ENCODE measurements around the gene ZMYND10.

Gene ZMYND10

GRCh38 chr3:50347187-50347813 lies 1.8 kb upstream of the ZMYND10 start:
- peak in 38 of 56 donors; percentile 13 to 78 (median 36) for DNase-seq

GRCh38 chr3:50345008-50345407 lies 524 bp downstream of the ZMYND10 start:
- no peak for DNase-seq

- DNase-seq = no peak
These were observed 2.5 kb downstream of the ZMYND10 start for GRCh38 chr3:50342813-50343633.

- DNase-seq = no peak
These were observed 3.4 kb downstream of the ZMYND10 start for GRCh38 chr3:50341996-50342650.

GRCh38 chr3:50341537-50341936 lies 4.0 kb downstream of the ZMYND10 start:
- no peak for DNase-seq

GRCh38 chr3:50340448-50341329 lies 4.8 kb downstream of the ZMYND10 start, which contains the start of gene RASSF1:
TSS of gene RASSF1 (minus strand) at chr3:50340836. CDS start at chr3:50340805, 31 bp downstream.
- DNase-seq = peak in 2 of 56 donors; percentile 17 to 21

GRCh38 chr3:50340147-50340447 lies 5.4 kb downstream of the ZMYND10 start:
- DNase-seq = no peak

GRCh38 chr3:50339485-50340146 lies 5.9 kb downstream of the ZMYND10 start:
- no peak for DNase-seq

- no peak for DNase-seq
These were observed 6.6 kb downstream of the ZMYND10 start for GRCh38 chr3:50338965-50339364.

- peak; percentile 85 to 99 (median 96) for DNase-seq
These were observed 8.2 kb downstream of the ZMYND10 start for GRCh38 chr3:50337175-50337861.

- DNase-seq = peak in 1 of 56 donors; percentile 57
These were observed 8.9 kb downstream of the ZMYND10 start for GRCh38 chr3:50336452-50337174.

- DNase-seq = no peak
These were observed 11.0 kb downstream of the ZMYND10 start for GRCh38 chr3:50334339-50335075.

GRCh38 chr3:50333744-50334328 lies 11.7 kb downstream of the ZMYND10 start:
- DNase-seq = no peak

GRCh38 chr3:50331364-50331907 lies 14.1 kb downstream of the ZMYND10 start:
- DNase-seq = no peak

- DNase-seq = no peak
These were observed 15.2 kb downstream of the ZMYND10 start for GRCh38 chr3:50330330-50330729.

- peak; percentile 69 to 99 (median 93) for DNase-seq
These were observed 17.4 kb downstream of the ZMYND10 start, which contains the start of gene TUSC2 for GRCh38 chr3:50327943-50328691. TSS of gene TUSC2 (minus strand) at chr3:50328223. CDS start at chr3:50328099, 124 bp downstream.

- DNase-seq = no peak
These were observed 18.4 kb downstream of the ZMYND10 start for GRCh38 chr3:50327129-50327528.
